ENCODE measurements around the gene FSTL5. TPM values are rescaled to one million over a fixed set of nuclear protein-coding genes. Genes with fewer than 3 reads are reported as not detected.

The FSTL5 gene
- total and polyA plus RNA-seq, 2 donors (not counting 3 experiments of a cell fraction or from before 2014, with no cell fraction given), result 1.3 to 1.9 TPM

DNA sequence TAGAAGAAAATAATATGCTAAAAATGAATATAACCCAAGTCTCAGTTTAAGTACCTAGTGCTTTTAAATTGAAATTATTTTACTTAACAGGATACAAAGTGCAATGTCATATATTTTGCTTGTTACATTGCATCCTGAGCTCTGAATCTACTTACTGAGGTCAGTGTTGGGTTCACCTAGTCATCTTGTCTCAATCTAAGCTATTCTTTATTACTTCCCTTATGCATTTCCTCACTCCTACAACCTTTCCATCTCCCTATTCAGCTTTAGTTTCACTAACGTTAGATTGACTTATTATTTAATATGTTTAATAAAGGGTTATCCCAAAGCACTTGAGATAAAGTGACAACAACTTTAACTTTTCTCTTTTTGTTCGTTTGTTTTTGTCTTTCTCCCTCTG lies 483.7 kb downstream of the FSTL5 start:
- ChIA-PET CTCF (interaction anchor here (0.6 to 1.8 kb wide), 9 partner anchors 9 to 272 kb away, joined by 3 to 9 read pairs (median 5); no protein-coding TSS in a partner anchor), POLR2A (interaction anchor here (1.1 to 1.2 kb wide), 2 partner anchors 113 to 256 kb away, joined by 3 to 5 read pairs; no protein-coding TSS in a partner anchor)
- no peaks in the 10 kb centered on the region for H4K20me1 ChIP-seq (replicated peaks; ENCODE audit: control insufficient read depth, extremely low read depth, insufficient read depth, low read length)
- dilution Hi-C loops (cut with MboI; ENCODE audit: extremely low pct_ligation_motif_present, low sequenced_read_pairs) (no loop called here), intact Hi-C loops (cut with micrococcal nuclease) (loop anchor here (1.0 kb wide), 4 partner anchors 17 to 256 kb away; no protein-coding TSS in a partner anchor)
- no peaks in the 10 kb centered on the region for H3K9me3 ChIP-seq (replicated peaks; ENCODE audit: control insufficient read depth, insufficient read depth, low read length)
- BruUV-seq (replicated peaks), result no TSS peak
- no peaks in the 10 kb centered on the region for H3K9me1 ChIP-seq (replicated peaks; ENCODE audit: control insufficient read depth, extremely low read depth, insufficient read depth, low read length)
- H3K9ac ChIP-seq (replicated peaks; ENCODE audit: extremely low read depth, insufficient read depth, low read length), result peak overlapping the region; percentile 61
- peak overlapping the region; percentile 78 for H3K4me2 ChIP-seq (ENCODE audit: insufficient read depth, low read length)
- H3K4me1 ChIP-seq (ENCODE audit: control insufficient read depth, extremely low read depth, insufficient read depth, low read length), result peaks cover 24% of the 10 kb centered on the region
- peak; percentile 43 for TF ChIP-seq POLR2AphosphoS5 (IDR thresholded peaks at IDR 0.05; ENCODE audit: insufficient read depth, low read depth, low read length)
- peak; percentile 18 for TF ChIP-seq FOS (IDR thresholded peaks at IDR 0.05; ENCODE audit: borderline replicate concordance, insufficient read depth, low read length)
- TF ChIP-seq MYC (IDR thresholded peaks at IDR 0.05; ENCODE audit: low read depth, low read length), result no peak
- peak; percentile 38 for TF ChIP-seq JUN (IDR thresholded peaks at IDR 0.05; ENCODE audit: borderline replicate concordance, insufficient read depth, insufficient read length, low read depth)
- TF ChIP-seq POLR2A (IDR thresholded peaks at IDR 0.05; ENCODE audit: low read depth, low read length), result peak; percentile 26
- TF ChIP-seq MAX (IDR thresholded peaks at IDR 0.05; ENCODE audit: insufficient read depth, insufficient read length), result no peak
- no peak for TF ChIP-seq EZH2 (IDR thresholded peaks at IDR 0.05; ENCODE audit: borderline replicate concordance, low read depth, low read length, severe bottlenecking)
- TF ChIP-seq CTCF (IDR thresholded peaks at IDR 0.05; ENCODE audit: extremely low read depth in 1 of 2, insufficient read depth in 1 of 2, low read depth in 1 of 2, low read length in 2 of 2), result no peak
- TF ChIP-seq GATA2 (IDR thresholded peaks at IDR 0.05; ENCODE audit: insufficient read depth, insufficient read length, low read depth, low read length), result peak; percentile 46
- no peak overlapping the region for H3K4me3 ChIP-seq (replicated peaks in 1 of 3; ENCODE audit: insufficient read depth in 1 of 3, low read depth in 1 of 3, low read length in 3 of 3)
- H3K36me3 ChIP-seq (ENCODE audit: control insufficient read depth in 2 of 2, extremely low read depth in 1 of 2, insufficient read depth in 2 of 2, low read length in 2 of 2), result no peaks in the 10 kb centered on the region
- no peak for FAIRE-seq
- no peaks in the 10 kb centered on the region for H3K27me3 ChIP-seq (ENCODE audit: control insufficient read depth in 2 of 2, insufficient read depth in 2 of 2, low read length in 2 of 2)
- H2AFZ ChIP-seq (ENCODE audit: low read depth, low read length), result no peak overlapping the region
- peak overlapping the region; percentile 73 for H3K27ac ChIP-seq (ENCODE audit: insufficient read depth, low read depth, low read length)
- DNase-seq (ENCODE audit: low read depth, low spot score), result peak; percentile 85
- no peaks in the 10 kb centered on the region for H3K79me2 ChIP-seq (ENCODE audit: control insufficient read depth, insufficient read depth, low read length)

All from endothelial cell of umbilical vein (primary cell).